ENCODE measurements around the gene CTDSP1.

CTDSP1 gene

GRCh38 chr2:218399391-218400166 is at the start of gene CTDSP1:
Gene CTDSP1, plus strand, starts transcription at chr2:218399868. Its CDS starts 223 bp downstream, at chr2:218400091.
- DNase-seq, result peak; percentile 15

- no peak for DNase-seq
Measured at GRCh38 chr2:218354045-218354444, 45.6 kb upstream of the CTDSP1 start.

- no peak for DNase-seq
Measured at GRCh38 chr2:218354850-218355443, 44.7 kb upstream of the CTDSP1 start.

GRCh38 chr2:218357236-218358177 is 42.2 kb upstream of the CTDSP1 start:
- no peak for DNase-seq

GRCh38 chr2:218360453-218360852 is 39.2 kb upstream of the CTDSP1 start:
- DNase-seq, result no peak

- DNase-seq, result no peak
Measured at GRCh38 chr2:218362606-218363005, 37.1 kb upstream of the CTDSP1 start.

- DNase-seq, result no peak
Measured at GRCh38 chr2:218363736-218364135, 35.9 kb upstream of the CTDSP1 start.

GRCh38 chr2:218364196-218364595 is 35.5 kb upstream of the CTDSP1 start:
- DNase-seq, result no peak

- no peak for DNase-seq
Measured at GRCh38 chr2:218366621-218367414, 32.9 kb upstream of the CTDSP1 start.

GRCh38 chr2:218367415-218368149 is 32.1 kb upstream of the CTDSP1 start:
- no peak for DNase-seq

GRCh38 chr2:218368150-218368528 is 31.5 kb upstream of the CTDSP1 start:
- no peak for DNase-seq

GRCh38 chr2:218368621-218369153 is 31.0 kb upstream of the CTDSP1 start:
- no peak for DNase-seq

- no peak for DNase-seq
Measured at GRCh38 chr2:218369330-218369729, 30.3 kb upstream of the CTDSP1 start.

- no peak for DNase-seq
Measured at GRCh38 chr2:218370410-218371063, 29.1 kb upstream of the CTDSP1 start.

- DNase-seq, result no peak
Measured at GRCh38 chr2:218371983-218372350, 27.7 kb upstream of the CTDSP1 start.

GRCh38 chr2:218374795-218375194 is 24.9 kb upstream of the CTDSP1 start:
- DNase-seq, result no peak

- no peak for DNase-seq
Measured at GRCh38 chr2:218375212-218375611, 24.5 kb upstream of the CTDSP1 start.

- no peak for DNase-seq
Measured at GRCh38 chr2:218378053-218378452, 21.6 kb upstream of the CTDSP1 start.

GRCh38 chr2:218381916-218382366 is 17.7 kb upstream of the CTDSP1 start, which contains the start of gene SLC11A1:
Gene SLC11A1, plus strand, starts transcription at chr2:218382273. Its CDS starts 96 bp downstream, at chr2:218382369.
- DNase-seq, result no peak

GRCh38 chr2:218382785-218383184 is 16.9 kb upstream of the CTDSP1 start:
- DNase-seq, result no peak
